ENCODE results near the gene HELZ.

HELZ gene

GRCh38 chr17:67071595-67071994, 173.4 kb downstream of the HELZ start:
- DNase-seq, result no peak

DNA sequence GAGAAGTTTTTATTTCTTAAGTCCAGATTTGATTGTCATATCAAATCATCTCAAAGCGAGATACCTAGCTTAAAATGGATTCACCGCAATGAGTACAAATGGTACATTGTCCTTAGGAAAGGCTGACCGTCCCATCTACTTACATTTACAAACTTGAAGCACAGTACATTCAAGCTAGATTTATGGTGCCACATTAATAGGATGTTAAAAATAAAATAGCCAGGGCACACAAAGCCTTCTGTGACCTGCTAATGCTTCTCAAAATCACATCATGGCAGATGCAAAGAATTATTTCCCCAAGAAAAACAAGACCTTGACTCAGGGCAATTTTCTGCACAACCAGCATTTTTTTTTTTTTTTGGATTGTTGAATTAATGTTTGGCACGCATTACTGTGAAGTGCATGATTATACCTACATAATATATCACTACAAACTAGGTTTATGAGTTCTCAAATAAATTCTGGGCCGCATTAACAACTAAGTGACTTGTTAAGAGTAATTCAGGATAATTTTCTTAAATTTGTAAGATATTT, 175.3 kb downstream of the HELZ start:
- no peak for DNase-seq

DNA sequence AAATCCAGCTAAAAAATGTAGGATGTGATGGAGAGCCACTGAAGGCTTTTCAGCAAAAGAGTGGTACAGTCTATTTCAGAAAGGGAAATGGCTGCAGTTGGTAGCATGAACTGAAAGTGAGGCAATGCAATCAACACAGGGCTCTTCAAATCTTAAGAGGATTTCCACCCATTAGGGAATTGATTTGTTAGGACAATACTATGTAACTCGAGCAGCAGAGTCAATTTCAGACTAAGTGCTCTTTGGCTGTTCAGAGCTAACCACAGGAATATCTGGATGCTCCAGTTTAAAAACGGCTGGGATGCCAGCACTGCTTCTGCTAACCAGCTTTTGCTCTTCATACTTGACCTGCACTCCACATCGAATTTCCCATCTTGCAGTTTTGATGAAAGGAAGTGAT, 176.0 kb downstream of the HELZ start:
- DNase-seq, result no peak

GRCh38 chr17:67067571-67068482, 177.2 kb downstream of the HELZ start:
- no peak for DNase-seq

DNA sequence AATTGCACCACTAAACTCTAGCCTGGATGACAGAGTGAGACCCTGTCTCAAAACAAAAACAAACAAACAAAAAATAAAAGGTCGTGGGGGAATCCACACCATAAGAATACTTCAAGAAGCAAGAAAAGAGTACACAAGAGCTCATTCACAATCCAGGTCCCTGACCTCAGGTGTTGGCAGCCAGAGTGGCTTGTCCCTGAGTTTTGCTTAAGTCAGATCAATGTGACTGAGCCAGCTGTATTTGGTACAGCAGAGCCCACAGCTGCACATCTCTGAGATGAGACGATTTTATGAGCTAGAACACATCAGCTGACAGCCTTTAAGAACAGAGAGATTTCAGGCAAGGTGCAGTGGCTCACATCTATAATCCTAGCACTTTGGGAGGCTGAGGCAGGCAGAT, 178.3 kb downstream of the HELZ start:
- DNase-seq, result no peak

DNA sequence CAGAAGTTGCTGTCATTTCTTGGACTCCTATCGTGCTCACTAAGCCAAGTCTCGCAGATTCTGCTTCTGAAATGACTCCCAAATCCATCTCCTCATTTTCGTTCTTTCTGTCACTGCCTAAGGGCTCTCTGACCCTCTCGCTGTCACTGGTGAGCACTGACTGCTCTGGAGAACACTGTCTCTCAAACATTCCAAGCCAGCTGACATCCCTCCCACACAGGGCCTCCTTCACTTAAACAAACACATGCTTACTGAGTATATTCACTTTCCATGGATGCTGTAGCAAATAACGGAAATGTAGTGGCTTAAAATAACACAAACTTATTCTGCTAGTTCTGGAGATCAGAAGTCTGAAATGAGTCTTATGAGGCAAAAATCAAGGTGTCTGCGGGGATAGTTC, 181.9 kb downstream of the HELZ start:
- DNase-seq, result no peak

DNA sequence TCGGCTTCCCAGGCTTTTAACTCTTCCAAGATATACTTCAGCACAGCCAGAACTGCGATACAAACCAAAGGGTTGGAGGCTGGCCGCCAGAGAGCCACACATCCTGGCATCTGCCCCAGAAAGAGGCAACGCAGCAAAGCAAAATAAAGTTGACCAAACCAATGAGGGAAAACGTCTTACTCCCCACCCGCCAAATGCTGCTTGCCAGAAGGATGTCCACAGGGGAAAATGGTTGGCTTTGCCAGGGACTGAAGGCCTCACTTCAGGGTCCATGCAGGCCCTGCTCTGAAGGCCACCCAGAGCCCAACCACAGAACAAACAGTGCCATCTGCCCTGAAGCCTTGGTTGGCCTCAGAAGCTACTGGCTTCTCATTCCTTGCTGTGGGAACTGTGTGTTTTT, 185.6 kb downstream of the HELZ start:
- no peak for DNase-seq

GRCh38 chr17:67058036-67058435, 187.0 kb downstream of the HELZ start:
- DNase-seq, result no peak

DNA sequence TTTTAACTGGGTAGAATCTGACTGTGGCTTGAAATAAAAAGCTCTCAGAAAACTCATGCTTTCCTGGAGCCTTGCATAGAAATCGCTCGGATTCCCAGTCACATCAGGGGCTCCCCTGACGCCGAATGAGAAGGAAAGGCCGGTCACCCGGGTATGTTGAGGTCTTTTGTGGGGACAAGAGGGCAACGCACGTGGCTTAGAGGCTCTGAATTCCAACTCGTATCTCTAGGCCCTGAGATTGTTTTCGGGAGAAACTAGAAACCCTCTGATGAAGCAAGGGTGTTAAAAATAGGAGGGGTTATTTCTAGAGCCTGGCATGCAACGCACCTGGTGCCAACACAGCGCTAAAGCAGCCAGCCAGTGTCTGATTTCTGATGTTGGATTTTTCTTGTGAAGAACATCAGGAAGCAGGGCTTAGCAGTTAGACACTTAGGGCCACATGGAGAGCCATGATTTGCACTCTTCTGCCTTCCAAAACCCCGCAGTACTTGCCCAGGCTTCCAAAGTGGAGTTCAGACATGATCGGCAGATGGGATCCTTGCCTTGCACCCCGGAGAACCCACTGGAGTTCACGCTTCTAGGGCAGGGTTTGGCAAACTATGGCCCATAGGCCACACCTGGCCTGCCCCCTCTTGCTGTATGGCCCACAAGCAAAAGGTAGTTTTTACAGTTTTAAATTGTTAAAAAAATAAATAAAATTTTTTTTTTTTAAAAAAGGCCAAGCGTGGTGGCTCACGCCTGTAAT, 188.1 kb downstream of the HELZ start:
- no peak for DNase-seq

DNA sequence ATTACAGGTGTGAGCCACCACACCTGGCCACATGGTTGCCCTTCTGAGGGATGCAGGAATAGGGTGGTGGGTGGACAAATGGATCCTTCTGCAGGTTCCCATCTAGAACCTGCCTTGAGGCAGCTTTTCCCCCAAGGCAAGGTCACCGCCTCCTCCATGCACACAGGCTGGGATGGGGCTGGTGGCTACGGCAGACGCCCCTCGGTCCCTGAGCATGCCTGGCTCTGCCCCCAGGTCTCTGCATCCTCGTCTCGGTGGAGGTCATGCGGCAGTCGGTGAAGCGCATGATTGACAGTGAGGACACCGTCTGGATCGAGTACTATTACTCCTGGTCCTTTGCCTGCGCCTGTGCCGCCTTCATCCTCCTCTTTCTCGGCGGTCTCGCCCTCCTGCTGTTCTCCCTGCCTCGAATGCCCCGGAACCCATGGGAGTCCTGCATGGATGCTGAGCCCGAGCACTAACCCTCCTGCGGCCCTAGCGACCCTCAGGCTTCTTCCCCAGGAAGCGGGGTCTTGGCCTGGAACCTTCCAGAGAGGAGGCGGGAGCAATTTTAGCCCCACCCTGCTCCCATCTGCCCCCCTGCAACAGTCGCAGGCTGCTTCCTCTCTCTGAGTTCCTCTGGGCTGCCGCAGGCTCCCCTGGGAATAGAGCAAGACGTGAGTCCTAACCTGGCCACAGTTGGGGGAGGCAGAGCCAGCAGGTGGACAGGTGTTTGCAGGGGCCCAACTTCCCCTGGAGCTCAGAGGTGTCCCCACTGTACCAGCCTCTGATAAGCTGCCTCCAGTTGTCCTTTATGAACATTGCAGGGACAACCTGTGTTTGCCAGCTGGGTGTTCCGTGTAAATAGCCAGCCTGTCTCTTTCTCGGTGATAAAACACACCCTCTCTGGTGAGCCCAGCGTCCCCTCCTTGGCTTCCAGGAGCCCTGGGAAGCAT, 188.9 kb downstream of the HELZ start:
- no peak for DNase-seq

- no peak for DNase-seq
Observed at GRCh38 chr17:67055041-67055443, 190.0 kb downstream of the HELZ start.

GRCh38 chr17:67054608-67055007, 190.4 kb downstream of the HELZ start:
- no peak for DNase-seq

DNA sequence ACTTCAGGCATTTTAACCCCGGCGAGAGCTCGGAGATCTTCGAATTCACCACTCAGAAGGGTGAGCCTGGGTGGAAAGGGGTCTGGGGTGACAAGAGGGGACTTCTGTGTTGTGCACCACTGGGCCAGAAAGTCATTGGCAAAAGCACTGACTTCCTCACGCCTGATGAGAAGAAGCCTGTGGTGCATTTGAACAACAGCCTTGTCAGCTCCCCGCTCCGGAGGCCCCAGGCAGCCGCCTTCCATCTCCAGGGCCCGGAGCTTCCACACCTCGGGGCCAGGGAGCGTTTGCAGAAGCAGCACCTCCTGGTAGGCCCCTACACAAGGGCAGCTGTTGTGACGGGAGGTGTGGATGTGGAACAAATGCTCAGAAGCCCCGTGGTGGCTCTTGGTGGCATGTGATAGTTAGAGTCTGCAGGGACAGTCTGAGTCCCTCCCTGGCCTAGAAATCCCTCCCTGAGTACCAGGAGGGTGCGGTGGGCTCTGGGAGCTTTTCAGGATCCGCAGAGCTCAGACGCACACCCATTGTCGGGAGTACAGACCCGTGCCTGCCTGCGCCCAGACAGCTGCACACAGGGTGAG, 190.9 kb downstream of the HELZ start:
- no peak for DNase-seq

- DNase-seq, result no peak
Observed at GRCh38 chr17:67053438-67054000, 191.5 kb downstream of the HELZ start.

DNA sequence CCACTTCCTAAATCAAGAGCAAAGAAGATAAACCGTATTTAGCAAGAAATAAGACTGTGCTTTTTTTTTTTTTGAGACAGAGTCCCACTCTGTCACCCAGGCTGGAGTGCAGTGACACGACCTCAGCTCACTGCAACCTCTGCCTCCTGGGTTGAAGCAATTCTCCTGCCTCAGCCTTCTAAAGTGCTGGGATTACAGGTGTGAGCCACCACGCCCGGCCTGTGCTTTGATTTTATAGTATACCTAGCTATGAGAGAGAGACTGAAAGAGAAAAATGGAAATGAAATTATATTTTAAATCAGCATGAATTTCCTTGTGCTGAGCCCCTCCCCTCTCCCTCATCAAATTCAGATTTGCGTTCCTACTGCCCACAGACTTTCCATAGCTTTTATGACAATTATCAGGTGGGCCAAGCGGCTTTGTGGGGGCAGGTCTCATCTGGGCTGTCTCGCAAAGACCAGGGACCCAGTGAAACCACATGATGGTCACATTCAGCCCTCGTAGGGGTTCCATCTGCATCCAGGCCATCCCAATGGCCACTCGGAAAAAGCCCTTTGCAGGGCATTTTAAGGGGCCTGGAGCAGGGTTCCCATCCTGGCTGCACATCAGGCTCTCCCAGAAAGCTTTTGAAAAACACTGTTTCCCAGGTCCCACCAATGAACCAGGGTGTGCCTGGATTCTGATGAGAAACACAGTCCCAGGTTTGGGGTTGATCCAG, 192.1 kb downstream of the HELZ start:
- no peak for DNase-seq

- DNase-seq, result no peak
Observed at GRCh38 chr17:67051837-67052236, 193.2 kb downstream of the HELZ start.

DNA sequence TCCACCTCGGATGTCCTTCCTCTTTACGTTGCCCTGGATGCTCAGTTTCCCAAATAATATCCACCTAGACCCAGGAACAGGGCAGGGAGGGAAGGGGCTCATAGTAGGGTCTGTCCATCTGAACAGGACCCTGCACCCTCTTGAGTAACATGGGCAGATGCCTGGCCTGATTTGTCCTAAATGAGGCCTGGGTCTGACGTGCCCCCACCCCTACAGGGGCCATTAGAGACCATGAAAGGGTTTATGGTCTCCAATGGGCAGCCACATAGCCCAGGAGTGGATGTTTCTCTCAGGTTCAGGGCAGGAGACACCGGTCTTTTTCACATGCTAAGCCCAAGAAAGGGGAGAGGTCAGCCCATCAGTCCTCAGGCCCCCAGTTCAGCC, 193.8 kb downstream of the HELZ start:
- DNase-seq, result no peak

GRCh38 chr17:67050471-67051154, 194.4 kb downstream of the HELZ start:
- DNase-seq, result no peak

DNA sequence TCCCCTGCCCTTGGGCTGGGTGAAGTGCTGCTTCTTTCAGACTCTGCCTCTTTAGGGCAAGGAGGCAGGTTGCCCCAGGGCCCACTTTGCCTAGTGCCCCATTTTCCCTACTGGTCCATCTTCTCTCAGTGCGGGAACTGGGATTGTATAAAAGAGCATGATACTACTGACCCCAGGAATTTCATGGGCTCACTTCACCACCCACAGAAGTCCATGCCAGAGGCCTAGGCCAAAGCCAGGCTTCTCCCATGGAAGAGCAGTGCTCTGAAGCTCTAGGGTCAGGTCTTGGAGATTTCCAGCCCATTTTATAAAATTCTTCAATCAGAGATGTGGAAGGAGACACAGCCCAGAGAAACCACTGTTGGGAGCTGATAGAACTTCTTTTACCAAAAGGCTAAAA, 194.9 kb downstream of the HELZ start:
- DNase-seq, result no peak

DNA sequence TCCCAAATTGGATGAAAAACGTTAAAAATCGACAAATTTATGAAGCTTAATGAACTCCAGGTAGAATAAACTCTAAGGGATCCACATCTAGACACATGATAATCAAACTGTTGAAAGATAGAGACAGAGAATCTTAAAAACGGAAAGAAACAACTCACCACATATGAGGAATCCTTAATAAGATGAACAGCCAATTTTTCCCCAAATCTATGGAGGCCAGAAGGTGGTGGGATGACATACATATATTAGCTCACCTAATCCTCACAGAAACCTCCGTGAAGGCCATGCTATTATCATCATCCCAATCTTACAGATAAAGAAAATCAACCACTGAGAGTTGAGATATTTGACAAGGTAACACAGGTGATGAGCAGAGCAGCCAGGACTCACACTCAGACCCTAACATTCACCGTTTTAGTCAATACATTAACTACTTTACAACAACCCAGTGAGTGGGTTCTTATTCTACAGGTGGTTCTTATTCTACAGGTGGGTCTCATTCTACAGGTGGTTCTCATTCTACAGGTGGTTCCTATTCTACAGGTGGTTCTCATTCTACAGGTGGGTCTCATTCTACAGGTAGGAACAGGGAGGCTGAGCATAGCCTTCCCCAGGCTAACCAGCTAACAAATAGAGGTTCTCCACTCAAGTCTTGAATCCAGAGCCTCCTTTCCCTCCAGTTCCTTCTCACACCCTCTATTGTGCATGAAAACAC, 195.8 kb downstream of the HELZ start:
- no peak for DNase-seq
